Activated CD4-positive, alpha-beta memory T cell treated with anti-CD3 and anti-CD28 coated beads, Interleukin-2, amount 10 ng/mL, durations not matched to agents 7 days and 5 days (primary cell): Measurements from ENCODE around the gene RMND5B. TPM values are rescaled to one million over a fixed set of nuclear protein-coding genes. Genes with fewer than 3 reads are reported as not detected.
"Not testable (repeated sequence)": the region's sequence is repeated elsewhere in the genome, so short reads cannot be mapped to it uniquely, and the experiment has no call there.

ENCODE experiments used
- CTCF ChIA-PET: fragments of 350-600 bp; sonication (Branson Sonifier 250); formaldehyde crosslinking; loops from one replicate; lab custom pipeline; 2021; ENCODE audit warnings: antibody characterized with exemption, inconsistent platforms; lab: Charles Lee
- POLR2A ChIA-PET: fragments of 350-600 bp; sonication (Branson Sonifier 250); formaldehyde crosslinking; loops from one replicate; lab custom pipeline; 2021; ENCODE audit warnings: antibody characterized with exemption; lab: Charles Lee
- DNase-seq: peaks from one replicate; pipeline ENCODE4 v3.0.0-alpha.2; 2020
- H3K27ac Mint-ChIP-seq: one replicate; pipeline ENCODE4 v1.8.0; 2021; ENCODE audit warnings: mild to moderate bottlenecking, mixed read lengths
- H3K27me3 Mint-ChIP-seq: one replicate; pipeline ENCODE4 v1.8.0; 2021; ENCODE audit warnings: mixed read lengths
- H3K36me3 Mint-ChIP-seq: one replicate; pipeline ENCODE4 v1.8.0; 2021; ENCODE audit warnings: low read depth, mixed read lengths
- H3K4me1 Mint-ChIP-seq: one replicate; pipeline ENCODE4 v1.8.0; 2021; ENCODE audit warnings: mixed read lengths
- H3K4me3 Mint-ChIP-seq: one replicate; pipeline ENCODE4 v1.8.0; 2021; ENCODE audit warnings: mild to moderate bottlenecking, mixed read lengths
- H3K9me3 Mint-ChIP-seq: one replicate; pipeline ENCODE4 v1.8.0; 2021; ENCODE audit warnings: mixed read lengths
- total RNA-seq, 2 experiments: library from RNA; stranded (reverse); gene quantifications; one replicate each; pipeline ENCODE4 v1.2.3, GENCODE V29; 2021

RMND5B gene
- total RNA-seq, 2 experiments from 2014 or later, result 17.0 to 19.3 TPM

- DNase-seq, result no peak
- no peak overlapping the region for H3K27ac Mint-ChIP-seq
- no peaks in the 10 kb centered on the region for H3K36me3 Mint-ChIP-seq
- POLR2A ChIA-PET, result no interaction called here
- CTCF ChIA-PET, result no interaction called here
- H3K4me1 Mint-ChIP-seq, result peaks cover 14% of the 10 kb centered on the region
- H3K9me3 Mint-ChIP-seq, result no peaks in the 10 kb centered on the region
- peaks cover 34% of the 10 kb centered on the region for H3K27me3 Mint-ChIP-seq
- H3K4me3 Mint-ChIP-seq, result no peak overlapping the region
These were observed 61.4 kb downstream of the RMND5B start for GRCh38 chr5:178192244-178192643.

GRCh38 chr5:178192787-178193186 lies 62.0 kb downstream of the RMND5B start:
- Mint-ChIP-seq H3K4me3 (no peak overlapping the region), H3K9me3 (no peaks in the 10 kb centered on the region), H3K36me3 (no peaks in the 10 kb centered on the region), H3K27me3 (peaks cover 34% of the 10 kb centered on the region), H3K27ac (no peak overlapping the region), H3K4me1 (peaks cover 14% of the 10 kb centered on the region)
- no peak for DNase-seq
- POLR2A ChIA-PET, result no interaction called here
- CTCF ChIA-PET, result no interaction called here

DNA sequence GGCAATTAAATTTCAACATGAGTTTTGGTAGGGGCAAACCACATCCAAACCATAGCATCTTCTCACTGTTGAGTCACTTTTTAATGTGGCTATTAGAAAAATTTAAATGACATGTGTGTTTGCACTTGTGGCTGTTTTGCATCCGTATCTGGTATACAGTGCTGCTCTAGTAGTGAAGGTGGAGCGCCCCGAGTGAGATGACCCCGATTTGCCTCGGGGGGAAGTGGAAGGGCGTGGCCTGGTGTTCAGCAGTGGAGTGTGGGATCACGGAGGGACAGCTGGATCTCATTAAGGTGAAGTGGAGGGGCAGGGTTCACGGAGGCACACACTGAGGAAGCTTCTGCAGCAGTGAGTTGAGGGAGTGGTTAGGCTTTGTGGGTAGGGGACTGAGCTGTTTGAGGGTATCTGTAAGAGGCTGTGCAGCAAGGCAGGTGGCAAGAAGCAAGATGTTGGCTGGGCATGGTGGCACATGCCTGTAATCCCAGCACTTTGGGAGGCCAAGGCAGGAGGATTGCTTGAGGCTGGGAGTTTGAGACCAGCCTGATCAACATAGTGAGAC lies 62.5 kb downstream of the RMND5B start:
- ChIA-PET POLR2A (interaction anchor here (3.0 kb wide), 1 partner anchor 11 kb away, joined by 10 read pairs; the partner anchor contains the start of gene HNRNPAB), CTCF (no interaction called here)
- Mint-ChIP-seq H3K4me3 (no peak overlapping the region), H3K27me3 (peaks cover 33% of the 10 kb centered on the region), H3K4me1 (peaks cover 14% of the 10 kb centered on the region), H3K27ac (no peak overlapping the region), H3K36me3 (no peaks in the 10 kb centered on the region), H3K9me3 (no peaks in the 10 kb centered on the region)
- no peak for DNase-seq

GRCh38 chr5:178194026-178194425 lies 63.2 kb downstream of the RMND5B start:
- H3K27ac Mint-ChIP-seq, result no peak overlapping the region
- H3K4me1 Mint-ChIP-seq, result peaks cover 14% of the 10 kb centered on the region
- POLR2A ChIA-PET, result interaction anchor here (1.0 to 3.0 kb wide), 2 partner anchors 9 to 10 kb away, joined by 3 to 10 read pairs; partner anchors contain the start of gene HNRNPAB

DNA sequence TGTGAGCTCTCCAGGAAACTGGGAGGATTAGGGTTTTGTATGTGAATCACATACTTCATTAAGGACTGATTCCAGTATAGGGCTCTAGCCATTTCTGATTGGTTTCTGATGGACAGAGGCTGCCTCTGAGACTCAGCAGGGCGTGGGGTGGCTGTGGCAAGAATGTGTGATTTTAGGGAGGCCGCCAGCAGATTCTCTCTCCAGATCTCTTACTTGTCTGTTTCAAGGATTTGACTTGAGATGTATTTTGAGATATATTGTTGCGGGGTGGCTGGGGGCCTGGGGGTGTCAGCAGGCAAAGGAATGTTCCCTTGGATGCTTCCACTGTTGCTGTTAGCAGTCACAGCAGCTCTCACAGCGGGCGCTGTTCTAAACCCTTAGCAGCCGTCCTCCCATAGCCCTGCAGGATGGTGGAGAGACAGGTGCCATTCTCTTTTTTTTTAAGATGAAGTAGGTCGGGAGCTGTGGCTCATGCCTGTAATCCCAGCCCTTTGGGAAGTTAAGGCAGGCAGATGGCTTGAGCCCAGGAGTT lies 65.5 kb downstream of the RMND5B start:
- ChIA-PET CTCF (no interaction called here), POLR2A (interaction anchor here (0.8 to 3.0 kb wide), 2 partner anchors 8 to 11 kb away, joined by 4 to 10 read pairs; partner anchors contain the start of gene HNRNPAB)
- Mint-ChIP-seq H3K9me3 (no peaks in the 10 kb centered on the region), H3K27me3 (peaks cover 26% of the 10 kb centered on the region), H3K36me3 (no peaks in the 10 kb centered on the region), H3K4me1 (peaks cover 14% of the 10 kb centered on the region), H3K27ac (no peak overlapping the region), H3K4me3 (no peak overlapping the region)
- DNase-seq, result no peak

More at GRCh38 chr5:178194026-178194425, 63.2 kb downstream of the RMND5B start:
- DNase-seq, result no peak
- Mint-ChIP-seq H3K27me3 (peaks cover 27% of the 10 kb centered on the region), H3K9me3 (no peaks in the 10 kb centered on the region), H3K36me3 (no peaks in the 10 kb centered on the region), H3K4me3 (no peak overlapping the region)
- CTCF ChIA-PET, result no interaction called here

- Mint-ChIP-seq H3K4me3 (no peak overlapping the region), H3K9me3 (no peaks in the 10 kb centered on the region), H3K36me3 (no peaks in the 10 kb centered on the region), H3K27ac (no peak overlapping the region), H3K4me1 (peaks cover 14% of the 10 kb centered on the region), H3K27me3 (peaks cover 24% of the 10 kb centered on the region)
- POLR2A ChIA-PET, result interaction anchor here (0.8 kb wide), 1 partner anchor 10 kb away, joined by 4 read pairs; no protein-coding TSS in a partner anchor
- no peak for DNase-seq
- CTCF ChIA-PET, result no interaction called here
These were observed 66.2 kb downstream of the RMND5B start for GRCh38 chr5:178196986-178197385.

GRCh38 chr5:178198151-178198550 lies 67.3 kb downstream of the RMND5B start:
- H3K27ac Mint-ChIP-seq, POLR2A ChIA-PET, DNase-seq, H3K4me3 Mint-ChIP-seq, H3K9me3 Mint-ChIP-seq, CTCF ChIA-PET, H3K36me3 Mint-ChIP-seq: not testable (repeated sequence)
- H3K27me3 Mint-ChIP-seq, result peaks cover 15% of the 10 kb centered on the region
- peaks cover 14% of the 10 kb centered on the region for H3K4me1 Mint-ChIP-seq

DNA sequence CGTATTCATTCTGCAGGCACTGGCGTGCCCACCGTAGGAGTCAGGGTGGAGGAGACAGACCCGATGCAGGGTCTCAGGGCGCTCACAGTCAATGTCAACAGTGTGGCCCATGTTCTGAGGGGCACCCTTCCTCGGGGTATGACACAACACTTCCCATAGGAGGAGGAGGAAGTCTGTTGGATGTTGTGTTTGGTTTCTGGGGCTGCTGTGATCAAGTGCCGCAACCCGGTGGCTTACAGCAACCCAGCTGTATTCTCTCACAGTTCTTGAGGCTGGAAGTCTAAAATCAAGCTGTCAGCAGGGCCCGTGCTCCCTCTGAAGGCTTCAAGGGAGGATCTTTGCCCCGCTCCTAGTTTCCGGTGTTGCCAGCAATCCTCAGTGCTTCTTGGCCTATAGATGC lies 67.9 kb downstream of the RMND5B start:
- peaks cover 11% of the 10 kb centered on the region for H3K27me3 Mint-ChIP-seq
- H3K4me1 Mint-ChIP-seq, result peaks cover 10% of the 10 kb centered on the region
- no peak for DNase-seq
- ChIA-PET CTCF (no interaction called here), POLR2A (no interaction called here)
- H3K9me3 Mint-ChIP-seq, result no peaks in the 10 kb centered on the region
- no peak overlapping the region for H3K27ac Mint-ChIP-seq
- H3K36me3 Mint-ChIP-seq, result no peaks in the 10 kb centered on the region
- H3K4me3 Mint-ChIP-seq, result no peak overlapping the region

DNA sequence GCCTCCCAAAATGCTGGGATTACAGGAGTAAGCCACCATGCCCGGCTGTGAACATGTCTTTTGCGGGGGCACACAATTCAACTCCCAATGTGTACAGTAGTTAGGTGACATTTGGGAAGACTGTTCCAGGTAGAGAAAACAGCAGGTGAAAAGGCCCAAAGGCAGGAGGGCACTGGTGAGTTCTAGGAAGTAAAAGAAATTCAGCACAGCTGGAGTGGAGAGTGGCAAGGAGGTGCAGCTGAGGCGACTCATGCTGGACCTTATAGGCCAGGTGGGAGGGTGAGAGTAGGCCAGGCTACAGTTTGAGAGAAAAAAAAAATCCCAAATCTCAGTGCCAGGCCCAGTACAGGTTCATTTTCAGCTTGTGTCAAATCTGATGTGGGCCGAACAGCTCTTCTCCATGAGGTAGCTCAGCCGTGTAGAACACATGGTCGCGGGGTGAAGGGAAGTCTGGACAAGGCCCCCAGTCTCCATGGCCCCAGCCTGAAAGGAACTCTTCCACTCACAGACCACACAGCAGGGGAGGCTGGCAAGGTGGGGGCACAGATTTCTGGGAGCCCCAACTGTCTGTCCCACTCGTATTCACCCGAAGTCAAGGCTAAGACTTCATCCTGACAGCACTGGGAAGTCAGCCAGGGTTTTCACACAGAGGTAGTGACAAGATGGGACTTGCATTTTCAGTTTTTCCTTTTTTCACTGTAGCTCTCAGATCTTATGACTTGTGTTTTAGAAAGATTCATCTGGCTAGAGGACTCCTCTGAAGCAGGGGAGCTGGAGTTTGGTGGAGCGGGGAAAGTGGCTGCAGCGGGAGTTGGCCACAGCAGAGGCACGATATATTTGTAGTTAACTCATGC lies 69.0 kb downstream of the RMND5B start:
- Mint-ChIP-seq H3K27ac (no peak overlapping the region), H3K4me1 (peaks cover 6% of the 10 kb centered on the region), H3K9me3 (no peaks in the 10 kb centered on the region), H3K27me3 (peaks cover 5% of the 10 kb centered on the region), H3K36me3 (peaks cover 3% of the 10 kb centered on the region), H3K4me3 (no peak overlapping the region)
- no peak for DNase-seq
- POLR2A ChIA-PET, result interaction anchor here (1.7 kb wide), 1 partner anchor 9 kb away, joined by 3 read pairs; no protein-coding TSS in a partner anchor
- CTCF ChIA-PET, result no interaction called here

Other genes starting within 250 kb of the RMND5B start
- gene PROP1, start 134.8 kb upstream of the RMND5B start, total RNA-seq, result not detected
- 1 to 10 TPM; 4.3 to 4.4 TPM for gene N4BP3, start 17.5 kb upstream of the RMND5B start, total RNA-seq
- gene NHP2, start 22.9 kb downstream of the RMND5B start, total RNA-seq, result 100 to 1,000 TPM; 101 to 106 TPM
- gene GMCL2, start 56.4 kb downstream of the RMND5B start, total RNA-seq, result not detected
- gene HNRNPAB, start 73.5 kb downstream of the RMND5B start, total RNA-seq, result 100 to 1,000 TPM; 177 to 186 TPM
- gene PHYKPL, start 101.8 kb downstream of the RMND5B start, total RNA-seq, result 100 to 1,000 TPM; 106 to 112 TPM